Hepatic stellate cell (primary cell): ENCODE measurements around the gene NAP1L5.
A peak's percentile ranks its signal among the peaks of the same experiment; 100 is the strongest.

Experiments used
- DNase-seq: peaks from one replicate; pipeline ENCODE4 v3.0.0; 2011; ENCODE audit warnings: low spot score

Gene NAP1L5

GRCh38 chr4:88697588-88698329, at the start of gene NAP1L5:
NAP1L5 (minus strand) TSS chr4:88697829; CDS start chr4:88697754, 75 bp downstream.
- DNase-seq, result peak; percentile 47

DNA sequence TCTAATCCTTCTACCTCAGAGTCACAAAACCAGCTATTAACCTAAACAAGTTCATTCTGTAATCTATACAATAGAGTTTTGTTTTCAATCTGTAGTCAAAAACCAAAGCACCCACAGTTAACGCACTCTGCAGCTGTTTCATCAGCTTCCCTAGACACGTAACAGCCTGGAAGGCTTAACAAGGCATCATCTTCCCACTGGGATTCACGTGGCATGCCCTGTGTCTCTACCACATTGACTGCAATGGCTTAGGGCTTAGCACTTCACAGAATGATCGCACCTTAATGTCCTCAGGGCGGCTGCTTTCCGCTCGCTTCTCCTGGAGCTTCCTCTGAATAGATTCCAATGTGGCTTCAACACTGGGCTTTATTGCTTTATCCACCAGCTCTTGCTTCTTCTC, 49.7 kb upstream of the NAP1L5 start:
- DNase-seq, result no peak

GRCh38 chr4:88746206-88746605, 48.6 kb upstream of the NAP1L5 start:
- no peak for DNase-seq

DNA sequence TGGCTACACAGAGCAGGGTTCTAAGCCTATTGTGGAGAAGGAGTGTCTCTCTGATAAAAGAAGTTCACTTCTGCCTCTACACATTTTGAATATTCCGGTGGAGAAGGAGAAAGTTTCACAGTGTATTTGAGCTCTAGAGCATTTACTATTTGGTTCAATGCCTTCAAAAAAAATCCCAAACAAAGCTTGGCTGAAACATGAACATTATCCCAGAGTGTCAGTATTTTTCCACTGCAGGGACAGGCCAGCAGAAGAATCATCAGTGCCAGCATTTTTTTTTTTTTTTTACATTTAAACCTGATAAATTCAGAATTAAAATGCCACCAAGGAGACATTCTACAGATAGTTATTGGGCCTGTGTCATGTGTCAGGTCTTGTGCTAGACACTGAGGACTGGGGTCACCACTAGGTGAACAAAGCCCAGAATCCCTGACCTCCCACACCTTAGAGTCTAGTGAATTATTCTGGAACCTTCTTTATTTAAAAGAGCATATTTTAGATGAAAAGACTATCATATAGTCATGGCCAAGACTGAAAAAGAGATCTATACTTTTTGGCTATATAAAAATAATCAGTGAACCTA, 48.0 kb upstream of the NAP1L5 start:
- DNase-seq, result no peak

GRCh38 chr4:88745175-88745574, 47.5 kb upstream of the NAP1L5 start:
- no peak for DNase-seq

DNA sequence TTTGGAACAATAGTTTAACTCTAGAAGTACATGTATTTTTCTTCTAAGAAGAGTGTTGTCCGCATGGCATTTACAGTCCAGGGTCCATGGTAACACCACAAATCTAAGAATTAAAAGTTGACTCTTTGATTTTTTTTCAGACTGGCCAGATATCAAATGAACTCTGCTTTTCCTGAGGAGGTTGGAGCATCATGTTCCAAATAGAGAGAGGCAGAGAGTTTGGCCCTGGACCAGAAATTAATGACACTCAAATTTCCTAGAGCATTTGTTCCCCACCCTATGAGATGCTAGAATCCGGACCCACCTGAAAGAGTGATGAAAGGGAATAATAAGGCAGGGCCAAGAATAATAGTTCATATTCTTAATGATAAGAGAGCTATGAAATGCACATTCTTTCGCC, 47.0 kb upstream of the NAP1L5 start:
- no peak for DNase-seq

DNA sequence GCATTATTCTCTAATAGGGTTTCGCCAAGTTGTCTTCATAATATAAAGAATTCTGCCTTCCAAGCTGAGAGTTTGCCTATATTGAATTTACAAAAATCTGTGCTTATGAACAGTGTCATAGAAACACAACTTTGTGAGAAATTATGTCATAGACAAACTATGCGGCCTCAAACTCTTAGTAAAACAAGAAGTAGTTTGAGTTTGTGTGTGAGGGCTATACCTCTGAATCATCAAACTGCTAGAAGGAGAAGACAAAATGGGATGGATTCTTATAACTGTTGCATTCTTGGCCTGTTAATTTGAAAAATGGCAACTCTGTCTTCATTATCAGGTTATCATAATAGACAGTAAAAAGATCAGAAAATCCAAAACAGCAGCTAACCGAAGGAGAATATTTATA, 46.1 kb upstream of the NAP1L5 start:
- peak; percentile 62 for DNase-seq

GRCh38 chr4:88742561-88742960, 44.9 kb upstream of the NAP1L5 start:
- DNase-seq, result no peak

- DNase-seq, result no peak
Measured at GRCh38 chr4:88738180-88738579, 40.6 kb upstream of the NAP1L5 start.

GRCh38 chr4:88737307-88737941, 39.8 kb upstream of the NAP1L5 start:
- no peak for DNase-seq

DNA sequence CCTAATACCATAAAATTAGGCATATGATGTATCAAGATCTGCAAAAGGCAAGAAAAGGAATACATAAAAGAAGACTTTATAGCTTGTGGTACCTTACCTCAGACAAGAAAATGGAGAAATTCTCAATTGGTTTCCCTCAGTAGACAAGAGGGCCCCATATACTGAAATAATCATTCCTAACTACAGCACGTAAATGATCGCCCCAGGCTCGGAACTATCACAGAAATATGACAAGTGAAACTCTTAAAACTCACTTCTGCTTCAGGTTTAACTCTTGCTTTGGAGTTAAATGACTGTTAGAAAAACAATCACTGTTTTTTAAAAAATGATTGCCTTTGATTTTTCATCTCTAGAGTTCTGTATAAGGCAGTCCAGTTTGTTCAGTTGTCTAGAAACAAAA, 38.6 kb upstream of the NAP1L5 start:
- DNase-seq, result no peak

DNA sequence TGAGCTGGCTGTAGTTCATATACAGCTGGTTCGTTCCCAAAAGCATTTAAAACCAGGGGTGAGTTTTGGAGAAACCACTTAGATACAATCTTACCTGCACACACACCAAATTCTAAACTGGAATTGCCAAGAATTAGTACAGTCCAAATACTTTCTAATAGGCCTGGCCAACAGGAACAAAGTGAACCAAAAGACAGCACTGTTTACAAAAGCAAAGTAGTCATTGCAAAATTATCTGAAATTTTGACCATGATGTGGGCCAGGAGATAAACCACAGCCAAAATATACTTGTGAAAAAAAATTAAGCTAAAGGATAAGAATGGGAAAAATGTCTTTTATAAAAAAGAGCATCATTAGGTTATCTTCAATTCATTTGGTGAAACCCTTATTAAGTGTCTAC, 37.9 kb upstream of the NAP1L5 start:
- no peak for DNase-seq

DNA sequence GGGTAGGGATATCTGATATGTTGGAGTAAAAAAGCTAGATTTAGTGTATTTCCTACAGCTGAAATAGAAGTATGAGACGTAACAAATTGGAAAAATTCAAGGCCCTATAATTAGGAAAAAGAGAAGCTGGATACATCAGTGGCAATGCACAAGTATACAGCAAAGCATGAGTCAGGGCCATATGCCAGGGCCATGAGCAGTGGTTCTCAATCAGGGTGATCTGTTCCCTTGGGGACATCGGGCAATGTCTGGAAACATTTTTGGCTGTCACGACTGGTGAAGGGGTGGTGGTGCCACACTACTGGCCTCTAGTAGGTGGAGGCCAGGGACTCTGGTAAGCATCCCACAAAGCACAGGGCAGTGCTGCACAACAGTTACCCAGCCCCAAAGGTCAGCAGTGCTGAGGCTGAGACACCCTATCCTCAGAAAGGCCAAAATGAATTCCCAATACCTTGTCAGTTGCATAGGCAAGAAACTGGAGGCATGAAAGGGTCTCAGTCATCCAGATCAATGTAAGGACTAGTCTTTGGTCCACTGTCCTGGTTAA, 36.8 kb upstream of the NAP1L5 start:
- no peak for DNase-seq

- DNase-seq, result no peak
Measured at GRCh38 chr4:88732714-88733368, 35.2 kb upstream of the NAP1L5 start.

DNA sequence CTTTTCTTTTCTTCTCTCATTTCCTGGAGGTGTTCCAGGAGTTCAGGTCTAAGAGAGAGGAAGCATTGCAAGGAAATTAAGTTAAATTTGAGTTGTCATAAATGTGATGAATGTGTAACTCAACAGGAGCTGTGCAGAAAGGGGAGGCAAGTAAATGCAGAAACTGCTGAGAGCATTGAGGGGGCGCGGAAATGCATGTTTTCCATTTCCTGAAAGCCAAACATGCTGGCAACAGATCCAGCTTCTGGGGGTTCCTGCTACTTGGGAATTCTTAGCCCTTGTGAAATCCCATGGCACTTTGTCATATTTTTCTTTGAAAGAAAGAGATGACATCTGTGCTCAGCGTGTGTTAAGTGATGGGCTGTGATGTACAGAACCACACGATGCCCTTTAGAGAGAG, 33.8 kb upstream of the NAP1L5 start:
- no peak for DNase-seq

- no peak for DNase-seq
Measured at GRCh38 chr4:88730811-88731210, 33.2 kb upstream of the NAP1L5 start.

DNA sequence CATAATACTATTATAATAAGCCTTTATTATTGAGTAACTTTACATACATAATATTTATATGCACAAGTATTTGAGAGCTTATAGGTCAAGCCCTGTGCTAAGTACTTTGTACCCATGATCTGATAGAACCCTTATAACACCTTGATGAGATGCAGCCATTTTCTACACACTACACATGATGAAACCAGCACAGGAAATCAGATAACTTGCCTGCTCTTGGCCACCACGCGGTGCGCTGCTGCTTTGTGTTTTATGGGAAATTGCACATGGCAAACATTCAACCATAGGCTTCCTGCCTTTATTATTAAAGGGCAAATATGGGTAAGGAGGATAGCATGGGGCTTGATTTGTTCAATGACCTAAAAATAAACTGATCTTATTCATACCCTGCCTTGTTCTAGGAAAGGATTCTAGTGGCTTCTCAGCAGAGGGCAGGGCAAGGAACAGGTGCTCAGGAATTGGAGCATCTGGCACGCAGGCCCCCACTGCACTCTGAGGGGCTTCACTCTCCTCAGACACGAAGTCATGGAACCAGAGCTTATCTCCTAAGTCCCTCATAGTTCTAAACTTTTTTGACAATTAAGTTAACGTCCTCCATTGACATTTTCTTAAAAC, 31.6 kb upstream of the NAP1L5 start:
- DNase-seq, result no peak

GRCh38 chr4:88728146-88728545, 30.5 kb upstream of the NAP1L5 start:
- DNase-seq, result no peak

DNA sequence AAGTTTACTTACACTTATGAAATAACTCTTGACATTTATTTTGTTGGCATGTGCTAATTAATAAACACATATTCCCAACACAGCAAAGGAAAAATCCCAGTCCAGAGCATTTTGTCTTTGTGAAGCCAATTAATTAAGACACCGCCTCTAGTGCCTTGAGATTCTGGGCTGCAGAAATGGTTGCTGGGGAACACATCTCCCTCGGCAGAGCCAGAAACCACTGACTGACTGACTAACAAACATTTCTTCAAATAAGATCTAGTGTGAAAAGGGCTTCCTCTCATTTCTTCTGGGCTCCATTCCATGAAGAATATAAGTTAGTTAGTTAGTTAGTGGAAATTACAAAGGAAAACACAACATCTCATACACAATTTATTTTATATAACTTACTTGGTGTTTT, 28.4 kb upstream of the NAP1L5 start:
- DNase-seq, result no peak

GRCh38 chr4:88725143-88725542, 27.5 kb upstream of the NAP1L5 start:
- no peak for DNase-seq

DNA sequence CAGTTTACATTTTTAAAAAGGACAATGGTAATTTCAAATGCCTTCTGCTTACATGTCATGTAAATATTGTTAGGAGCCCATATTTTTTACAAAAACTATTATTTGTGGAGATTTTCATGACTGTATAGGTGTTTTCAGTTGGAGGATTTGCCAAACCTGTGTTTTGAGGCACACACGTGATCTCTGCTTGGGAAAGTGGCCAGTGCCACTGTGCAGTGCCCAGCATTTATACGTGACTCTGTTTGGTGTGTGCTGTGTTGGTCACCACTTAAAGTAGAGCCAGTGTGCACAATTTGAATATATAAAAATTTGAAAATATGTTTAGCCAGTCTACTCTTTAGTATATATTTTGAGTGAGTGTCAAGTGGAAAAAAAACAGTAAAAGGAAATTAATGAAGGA, 26.8 kb upstream of the NAP1L5 start:
- DNase-seq, result no peak

DNA sequence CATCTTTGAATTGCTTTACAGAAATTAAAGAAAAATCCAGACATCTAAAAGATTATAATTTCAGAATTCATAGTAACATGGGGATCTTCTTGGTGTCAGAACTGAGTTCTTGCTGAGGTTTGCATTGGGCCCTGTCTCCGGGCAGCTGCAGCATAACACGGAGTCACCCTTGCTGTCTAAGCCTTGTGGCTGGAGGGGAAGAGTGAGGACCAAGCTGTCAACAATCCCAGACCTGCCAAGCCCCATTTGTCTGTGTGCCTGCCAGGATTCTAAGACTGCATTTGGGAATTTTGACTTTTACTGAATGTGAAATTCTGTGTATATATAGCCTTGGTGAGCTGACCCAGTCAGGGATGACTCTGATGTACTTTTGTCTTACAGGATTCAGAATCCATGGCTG, 25.2 kb upstream of the NAP1L5 start:
- no peak for DNase-seq
